Measurements from ENCODE around the gene NCK2.

Gene NCK2

DNA sequence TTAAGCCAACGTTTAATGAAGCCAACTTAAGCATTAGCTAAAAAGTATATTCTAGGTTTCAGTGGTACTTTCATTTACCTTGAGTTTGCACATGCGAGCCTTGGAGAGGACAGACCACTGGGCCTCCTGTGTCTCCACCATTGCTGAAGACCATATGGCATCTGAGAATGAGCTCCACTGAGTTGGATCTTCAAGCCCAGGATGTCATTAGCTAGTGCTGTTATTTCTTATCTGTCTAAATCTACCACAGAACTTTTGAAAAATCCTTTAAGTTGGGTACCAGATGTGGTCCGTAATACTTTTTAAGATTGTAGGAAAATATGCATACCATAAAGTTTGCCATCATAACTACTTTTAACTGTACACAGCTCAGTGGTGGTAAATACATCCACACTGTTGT lies 161.8 kb downstream of the NCK2 start:
- Histone ChIP-seq H3K36me3 (ENCODE audit: control insufficient read depth, low read length) (no peaks in the 10 kb centered on the region), H3F3A (ENCODE audit: control insufficient read depth, insufficient read depth) (no peaks in the 10 kb centered on the region), H3K79me2 (ENCODE audit: control insufficient read depth, low read length) (no peaks in the 10 kb centered on the region), H3K27ac (ENCODE audit: low read depth, low read length) (no peak overlapping the region), H3K4me2 (ENCODE audit: low read length) (no peak overlapping the region), H3K9me3 (ENCODE audit: control insufficient read depth, insufficient read depth, low read length) (no peaks in the 10 kb centered on the region), H3K4me3 (ENCODE audit: low read length) (no peak overlapping the region), H3K9me2 (replicated peaks; ENCODE audit: control insufficient read depth, low read length) (no peaks in the 10 kb centered on the region), H3K4me1 (ENCODE audit: control insufficient read depth, low read length) (no peaks in the 10 kb centered on the region), H3K27me3 (ENCODE audit: control insufficient read depth, low read length) (no peaks in the 10 kb centered on the region; the same call in 1 of the 2 replicates), H4K20me1 (ENCODE audit: control insufficient read depth, insufficient read depth, low read depth, low read length) (no peaks in the 10 kb centered on the region)
- TF ChIP-seq, protein P1, sequence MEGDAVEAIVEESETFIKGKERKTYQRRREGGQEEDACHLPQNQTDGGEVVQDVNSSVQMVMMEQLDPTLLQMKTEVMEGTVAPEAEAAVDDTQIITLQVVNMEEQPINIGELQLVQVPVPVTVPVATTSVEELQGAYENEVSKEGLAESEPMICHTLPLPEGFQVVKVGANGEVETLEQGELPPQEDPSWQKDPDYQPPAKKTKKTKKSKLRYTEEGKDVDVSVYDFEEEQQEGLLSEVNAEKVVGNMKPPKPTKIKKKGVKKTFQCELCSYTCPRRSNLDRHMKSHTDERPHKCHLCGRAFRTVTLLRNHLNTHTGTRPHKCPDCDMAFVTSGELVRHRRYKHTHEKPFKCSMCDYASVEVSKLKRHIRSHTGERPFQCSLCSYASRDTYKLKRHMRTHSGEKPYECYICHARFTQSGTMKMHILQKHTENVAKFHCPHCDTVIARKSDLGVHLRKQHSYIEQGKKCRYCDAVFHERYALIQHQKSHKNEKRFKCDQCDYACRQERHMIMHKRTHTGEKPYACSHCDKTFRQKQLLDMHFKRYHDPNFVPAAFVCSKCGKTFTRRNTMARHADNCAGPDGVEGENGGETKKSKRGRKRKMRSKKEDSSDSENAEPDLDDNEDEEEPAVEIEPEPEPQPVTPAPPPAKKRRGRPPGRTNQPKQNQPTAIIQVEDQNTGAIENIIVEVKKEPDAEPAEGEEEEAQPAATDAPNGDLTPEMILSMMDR (IDR thresholded peaks at IDR 0.05; ENCODE audit: low read depth, low read length, poor library complexity, severe bottlenecking) = no peak
- TF ChIP-seq EZH2phosphoT487 (IDR thresholded peaks at IDR 0.05; ENCODE audit: borderline replicate concordance, low read length) = no peak

DNA sequence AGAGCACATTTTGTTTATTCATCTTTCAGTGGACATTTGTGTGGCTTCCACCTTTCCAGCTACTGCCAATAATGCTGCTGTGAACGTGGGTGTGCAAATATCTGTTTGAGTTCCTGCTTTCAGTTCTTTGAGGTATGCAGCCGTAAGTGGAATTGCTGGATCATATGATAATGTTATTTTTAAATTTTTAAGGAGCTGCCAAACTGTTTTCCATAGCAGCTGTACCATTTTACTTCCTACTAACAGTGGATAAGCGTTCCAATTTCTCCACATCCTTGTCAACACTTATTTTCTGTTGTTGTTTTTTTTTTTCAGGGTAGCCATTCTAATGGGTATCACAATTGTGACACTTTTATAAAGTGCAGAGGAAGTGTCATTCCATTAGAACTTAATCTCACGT lies 162.5 kb downstream of the NCK2 start:
- no peak overlapping the region for H3K27ac ChIP-seq (ENCODE audit: low read depth, low read length)
- no peaks in the 10 kb centered on the region for H3K9me3 ChIP-seq (ENCODE audit: control insufficient read depth, insufficient read depth, low read length)
- H4K20me1 ChIP-seq (ENCODE audit: control insufficient read depth, insufficient read depth, low read depth, low read length) = no peaks in the 10 kb centered on the region
- no peaks in the 10 kb centered on the region for H3K79me2 ChIP-seq (ENCODE audit: control insufficient read depth, low read length)
- H3F3A ChIP-seq (ENCODE audit: control insufficient read depth, insufficient read depth) = no peaks in the 10 kb centered on the region
- no peaks in the 10 kb centered on the region for H3K9me2 ChIP-seq (replicated peaks; ENCODE audit: control insufficient read depth, low read length)
- H3K4me3 ChIP-seq (ENCODE audit: low read length) = no peak overlapping the region
- TF ChIP-seq, protein P1 (IDR thresholded peaks at IDR 0.05; ENCODE audit: low read depth, low read length, poor library complexity, severe bottlenecking) = no peak
- TF ChIP-seq EZH2phosphoT487 (IDR thresholded peaks at IDR 0.05; ENCODE audit: borderline replicate concordance, low read length) = no peak
- H3K36me3 ChIP-seq (ENCODE audit: control insufficient read depth, low read length) = no peaks in the 10 kb centered on the region
- H3K27me3 ChIP-seq (ENCODE audit: control insufficient read depth, low read length) = no peaks in the 10 kb centered on the region; the same call in 1 of the 2 replicates
- no peak overlapping the region for H3K4me2 ChIP-seq (ENCODE audit: low read length)
- no peaks in the 10 kb centered on the region for H3K4me1 ChIP-seq (ENCODE audit: control insufficient read depth, low read length)

DNA sequence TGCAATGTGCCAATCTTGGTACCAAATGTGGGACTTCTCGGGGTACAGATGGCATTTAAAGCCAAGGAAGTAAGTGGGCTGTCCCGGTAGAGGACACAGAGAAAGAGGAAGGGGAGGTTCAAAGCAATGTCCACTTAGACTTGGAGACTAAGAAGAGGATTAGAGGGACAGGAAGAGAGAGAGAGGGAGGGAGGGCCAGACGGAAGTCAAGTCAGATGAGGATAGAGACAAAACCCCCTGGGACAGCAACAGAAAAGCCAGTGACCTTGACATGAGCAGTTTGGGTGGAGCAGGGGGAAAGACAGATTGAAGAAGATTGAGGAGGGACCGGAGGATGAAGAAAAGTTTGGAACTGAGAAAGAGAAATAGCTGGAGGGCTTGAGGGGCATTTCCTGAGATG lies 164.5 kb downstream of the NCK2 start:
- H3F3A ChIP-seq (ENCODE audit: control insufficient read depth, insufficient read depth) = no peaks in the 10 kb centered on the region
- TF ChIP-seq EZH2phosphoT487 (IDR thresholded peaks at IDR 0.05; ENCODE audit: borderline replicate concordance, low read length) = no peak
- H3K4me3 ChIP-seq (ENCODE audit: low read length) = no peak overlapping the region
- no peaks in the 10 kb centered on the region for H3K4me1 ChIP-seq (ENCODE audit: control insufficient read depth, low read length)
- H4K20me1 ChIP-seq (ENCODE audit: control insufficient read depth, insufficient read depth, low read depth, low read length) = no peaks in the 10 kb centered on the region
- no peak overlapping the region for H3K4me2 ChIP-seq (ENCODE audit: low read length)
- H3K36me3 ChIP-seq (ENCODE audit: control insufficient read depth, low read length) = no peaks in the 10 kb centered on the region
- no peaks in the 10 kb centered on the region for H3K9me2 ChIP-seq (replicated peaks; ENCODE audit: control insufficient read depth, low read length)
- H3K27me3 ChIP-seq (ENCODE audit: control insufficient read depth, low read length) = no peaks in the 10 kb centered on the region; the same call in 1 of the 2 replicates
- no peaks in the 10 kb centered on the region for H3K79me2 ChIP-seq (ENCODE audit: control insufficient read depth, low read length)
- no peaks in the 10 kb centered on the region for H3K9me3 ChIP-seq (ENCODE audit: control insufficient read depth, insufficient read depth, low read length)
- no peak overlapping the region for H3K27ac ChIP-seq (ENCODE audit: low read depth, low read length)

DNA sequence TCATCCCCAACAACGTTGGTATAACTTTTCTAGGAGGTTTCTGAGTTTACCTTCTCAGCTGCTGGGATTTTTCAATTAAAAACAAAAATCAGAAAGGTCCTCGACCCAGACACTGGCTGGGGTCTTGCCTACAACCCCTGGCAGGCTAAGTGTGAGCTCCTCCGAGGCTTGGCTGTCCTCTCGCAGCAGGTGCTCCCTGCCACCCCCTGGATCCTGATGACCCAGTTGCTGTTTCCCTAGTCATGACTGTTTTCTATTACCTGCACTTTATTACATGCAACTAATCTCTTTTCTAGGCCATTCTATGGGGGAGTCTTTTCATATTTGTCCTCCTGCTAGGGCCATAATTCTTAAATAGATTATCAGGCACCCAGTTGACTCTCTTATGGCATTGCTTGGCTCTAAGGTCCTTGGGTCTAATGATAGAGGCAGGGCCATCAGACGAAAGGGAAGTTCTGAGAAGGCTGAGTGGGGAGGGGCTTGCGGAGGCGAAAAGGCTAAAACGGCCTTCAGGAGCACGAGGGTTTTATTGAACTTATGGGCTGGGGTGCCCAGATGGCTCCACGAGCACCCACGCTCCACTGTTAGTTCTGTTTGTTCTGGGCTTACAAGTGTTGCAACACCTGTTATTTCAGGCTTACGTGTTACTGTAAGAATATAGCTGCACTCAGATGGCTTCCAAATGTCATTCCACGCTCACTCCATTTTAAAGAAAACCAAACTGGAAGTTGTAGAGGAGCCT lies 166.0 kb downstream of the NCK2 start:
- Histone ChIP-seq H3K9me2 (replicated peaks; ENCODE audit: control insufficient read depth, low read length) (no peaks in the 10 kb centered on the region), H3K27me3 (ENCODE audit: control insufficient read depth, low read length) (no peaks in the 10 kb centered on the region; the same call in 1 of the 2 replicates), H4K20me1 (ENCODE audit: control insufficient read depth, insufficient read depth, low read depth, low read length) (no peaks in the 10 kb centered on the region), H3K4me2 (ENCODE audit: low read length) (no peak overlapping the region), H3K4me3 (ENCODE audit: low read length) (no peak overlapping the region), H3K4me1 (ENCODE audit: control insufficient read depth, low read length) (no peaks in the 10 kb centered on the region), H3K27ac (ENCODE audit: low read depth, low read length) (no peak overlapping the region), H3K36me3 (ENCODE audit: control insufficient read depth, low read length) (no peaks in the 10 kb centered on the region), H3F3A (ENCODE audit: control insufficient read depth, insufficient read depth) (no peaks in the 10 kb centered on the region), H3K79me2 (ENCODE audit: control insufficient read depth, low read length) (no peaks in the 10 kb centered on the region), H3K9me3 (ENCODE audit: control insufficient read depth, insufficient read depth, low read length) (no peaks in the 10 kb centered on the region)
- TF ChIP-seq, protein P1 (IDR thresholded peaks at IDR 0.05; ENCODE audit: low read depth, low read length, poor library complexity, severe bottlenecking) = no peak
- no peak for TF ChIP-seq EZH2phosphoT487 (IDR thresholded peaks at IDR 0.05; ENCODE audit: borderline replicate concordance, low read length)

Measured in DOHH2 (cell line).